HepG2 (cell line): ENCODE measurements around the gene SUSD6. TPM values are rescaled to one million over a fixed set of nuclear protein-coding genes. Genes with fewer than 3 reads are reported as not detected.

Source experiments
- EP300 ChIP-seq, 3 experiments: sonication (generic) in 1 of 3; formaldehyde crosslinking in 1 of 3; IDR thresholded peaks; 2 replicates each; pipeline versions ENCODE4 v1.5.1 to v1.6.1; 2011 to 2020; ENCODE audit warnings: low read depth in 2 of 3, low read length in 2 of 3, borderline replicate concordance in 1 of 3, improper control_type of control experiment in 1 of 3, mild to moderate bottlenecking in 1 of 3, missing genetic modification reagents in 1 of 3, moderate library complexity in 1 of 3
- FIP1L1 ChIP-seq: fragments of 200-400 bp; formaldehyde crosslinking; IDR thresholded peaks from 2 replicates; pipeline ENCODE4 v1.6.1; 2018; ENCODE audit warnings: low read depth, mild to moderate bottlenecking, low read length, moderate library complexity, borderline replicate concordance; ENCODE audit not compliant: insufficient read depth
- GMEB2 ChIP-seq: IDR thresholded peaks from 2 replicates; pipeline ENCODE4 v1.6.1; 2016; ENCODE audit warnings: missing biosample characterization, missing genetic modification reagents, low read depth
- GPN1 ChIP-seq: sonication (generic); formaldehyde crosslinking; IDR thresholded peaks from 2 replicates; pipeline ENCODE4 v1.5.1; 2020; ENCODE audit warnings: missing genetic modification reagents, borderline replicate concordance
- MTF1 ChIP-seq: sonication (generic); formaldehyde crosslinking; IDR thresholded peaks from 2 replicates; pipeline ENCODE4 v1.5.0; 2020; ENCODE audit warnings: missing genetic modification reagents
- NFE2L1 ChIP-seq: sonication (generic); formaldehyde crosslinking; IDR thresholded peaks from 2 replicates; pipeline ENCODE4 v1.4.0; 2020; ENCODE audit warnings: missing genetic modification reagents, mild to moderate bottlenecking, borderline replicate concordance
- PBX3 ChIP-seq: sonication (generic); formaldehyde crosslinking; IDR thresholded peaks from 2 replicates; pipeline ENCODE4 v1.8.1; 2023; ENCODE audit warnings: missing genetic modification reagents, inconsistent platforms, borderline replicate concordance
- RARA ChIP-seq: IDR thresholded peaks from 2 replicates; pipeline ENCODE4 v1.6.1; 2016; ENCODE audit warnings: missing genetic modification reagents, missing compliant biosample characterization
- SIX1 ChIP-seq: sonication (generic); formaldehyde crosslinking; IDR thresholded peaks from 2 replicates; pipeline ENCODE4 v1.4.0; 2020; ENCODE audit warnings: missing genetic modification reagents, borderline replicate concordance
- SNAPC4 ChIP-seq: sonication (generic); formaldehyde crosslinking; IDR thresholded peaks from 2 replicates; pipeline ENCODE4 v1.4.0; 2020; ENCODE audit warnings: mild to moderate bottlenecking, missing genetic modification reagents
- THAP9 ChIP-seq: sonication (generic); formaldehyde crosslinking; IDR thresholded peaks from 2 replicates; pipeline ENCODE4; 2020; ENCODE audit warnings: missing genetic modification reagents, mild to moderate bottlenecking, borderline replicate concordance
- ZGPAT ChIP-seq: IDR thresholded peaks from 2 replicates; pipeline ENCODE4 v1.6.1; 2016; ENCODE audit warnings: mild to moderate bottlenecking
- ZNF101 ChIP-seq: sonication (generic); formaldehyde crosslinking; IDR thresholded peaks from 2 replicates; pipeline ENCODE4 v1.4.0; 2020; ENCODE audit warnings: mild to moderate bottlenecking, low read depth, missing genetic modification reagents, borderline replicate concordance
- ZNF121 ChIP-seq: sonication (generic); formaldehyde crosslinking; IDR thresholded peaks from 2 replicates; pipeline ENCODE4 v1.5.0; 2020; ENCODE audit warnings: mild to moderate bottlenecking, missing genetic modification reagents
- ZNF207 ChIP-seq: fragments of 450-650 bp; IDR thresholded peaks from 2 replicates; pipeline ENCODE4 v1.6.1; 2016; ENCODE audit warnings: antibody characterized with exemption, borderline replicate concordance
- ZNF274 ChIP-seq: sonication (generic); formaldehyde crosslinking; IDR thresholded peaks from 2 replicates; pipeline ENCODE4 v1.5.1; 2020; ENCODE audit warnings: mild to moderate bottlenecking, missing genetic modification reagents
- ZNF878 ChIP-seq: sonication (generic); formaldehyde crosslinking; IDR thresholded peaks from 2 replicates; pipeline ENCODE4 v1.8.1; 2023; ENCODE audit warnings: mild to moderate bottlenecking, missing genetic modification reagents, moderate library complexity
- polyA plus RNA-seq, 8 experiments: library from polyadenylated mRNA; depleted of rRNA in 3 of 8; stranded (reverse) in 7 of 8; unstranded in 1 of 8; fragments of >200 nt; fragmentation: Illumina TruSeq in 4 of 8; extraction: Trizol in 4 of 8; gene quantifications; 2 replicates each; pipeline versions ENCODE4 v1.2.1 to v1.2.3, GENCODE V29; 2011 to 2016; ENCODE audit warnings: low read depth in 4 of 8, missing spikeins in 1 of 8, mixed read lengths in 1 of 8; ENCODE audit not compliant: insufficient read depth in 1 of 8
- total RNA-seq, 5 experiments: library from RNA; depleted of rRNA; stranded (reverse); fragments of >200 nt; fragmentation: Illumina TruSeq; extraction: Trizol; gene quantifications; 2 replicates each; pipeline ENCODE4 v1.2.3, GENCODE V29; 2016; ENCODE audit warnings: low read depth in 1 of 5

The SUSD6 gene
- total and polyA plus RNA-seq, 2 of the 13 experiments (the other 11 are each of a cell fraction or from before 2014, with no cell fraction given): 7.2 to 7.4 TPM

GRCh38 chr14:69690042-69690441 lies 78.6 kb downstream of the SUSD6 start (continued):
- no peak for TF ChIP-seq MTF1
- peak; percentile 74 for TF ChIP-seq RARA (CRISPR knock-in tag)
- TF ChIP-seq ZNF274 (CRISPR knock-in tag): no peak
- no peak for TF ChIP-seq THAP9 (CRISPR knock-in tag)
- no peak for TF ChIP-seq NFE2L1 (CRISPR knock-in tag)
- TF ChIP-seq ZNF121 (CRISPR knock-in tag): 0 out of 2 replicates have a peak, but pooled peaks have one; percentile 31
- TF ChIP-seq GMEB2 (CRISPR knock-in tag): no peak
- no peak for TF ChIP-seq ZNF101 (CRISPR knock-in tag)
- peak; percentile 59; the same call in 1 of the 2 replicates for TF ChIP-seq SIX1 (CRISPR knock-in tag)
- no peak for TF ChIP-seq FIP1L1
- TF ChIP-seq ZNF207: no peak
- no peak for TF ChIP-seq GPN1
- TF ChIP-seq PBX3 (CRISPR knock-in tag): no peak
- TF ChIP-seq ZNF878: no peak
- TF ChIP-seq EP300 (IDR thresholded peaks at IDR 0.05; ENCODE audit: low read depth in 2 of 2, low read length in 2 of 2): peak; percentile 69 to 91; a peak in 3 of 4 replicates
- peak; percentile 89 for TF ChIP-seq EP300 (CRISPR knock-in tag; IDR thresholded peaks at IDR 0.05; ENCODE audit: borderline replicate concordance)
- TF ChIP-seq SNAPC4 (CRISPR knock-in tag): no peak
- peak; percentile 54; the same call in 1 of the 2 replicates for TF ChIP-seq ZGPAT (CRISPR knock-in tag)
